Measurements from ENCODE around the gene IGSF21.

IGSF21 gene

GRCh38 chr1:18373882-18374493 is 266.4 kb downstream of the IGSF21 start:
- no peak overlapping the region for H3K4me3 ChIP-seq (ENCODE audit: low read length)
- DNase-seq (ENCODE audit: low read depth): no peak
- TF ChIP-seq CTCF (conservative IDR thresholded peaks at IDR 0.05; ENCODE audit: low read depth, low read length): no peak

- DNase-seq (ENCODE audit: low read depth): no peak
- TF ChIP-seq CTCF (conservative IDR thresholded peaks at IDR 0.05; ENCODE audit: low read depth, low read length): no peak
- H3K4me3 ChIP-seq (ENCODE audit: low read length): no peak overlapping the region
Observed at GRCh38 chr1:18376661-18377060, 269.1 kb downstream of the IGSF21 start.

GRCh38 chr1:18380288-18380687 is 272.7 kb downstream of the IGSF21 start:
- TF ChIP-seq CTCF (conservative IDR thresholded peaks at IDR 0.05; ENCODE audit: low read depth, low read length): no peak
- no peak for DNase-seq (ENCODE audit: low read depth)
- H3K4me3 ChIP-seq (ENCODE audit: low read length): no peak overlapping the region

- TF ChIP-seq CTCF (conservative IDR thresholded peaks at IDR 0.05; ENCODE audit: low read depth, low read length): no peak
- no peak overlapping the region for H3K4me3 ChIP-seq (ENCODE audit: low read length)
Observed at GRCh38 chr1:18384059-18384458, 276.5 kb downstream of the IGSF21 start.

GRCh38 chr1:18384471-18384870 is 276.9 kb downstream of the IGSF21 start:
- no peak for TF ChIP-seq CTCF (conservative IDR thresholded peaks at IDR 0.05; ENCODE audit: low read depth, low read length)
- DNase-seq (ENCODE audit: low read depth): no peak
- H3K4me3 ChIP-seq (ENCODE audit: low read length): no peak overlapping the region

More at GRCh38 chr1:18384059-18384458, 276.5 kb downstream of the IGSF21 start:
- DNase-seq (ENCODE audit: low read depth): no peak

- H3K4me3 ChIP-seq (ENCODE audit: low read length): no peak overlapping the region
- DNase-seq (ENCODE audit: low read depth): no peak
- no peak for TF ChIP-seq CTCF (conservative IDR thresholded peaks at IDR 0.05; ENCODE audit: low read depth, low read length)
Observed at GRCh38 chr1:18385239-18385790, 277.7 kb downstream of the IGSF21 start.

- no peak for DNase-seq (ENCODE audit: low read depth)
- H3K4me3 ChIP-seq (ENCODE audit: low read length): no peak overlapping the region
- no peak for TF ChIP-seq CTCF (conservative IDR thresholded peaks at IDR 0.05; ENCODE audit: low read depth, low read length)
Observed at GRCh38 chr1:18386591-18386990, 279.0 kb downstream of the IGSF21 start.

All from retinal pigment epithelial cell (primary cell).